NB4 (cell line): ENCODE measurements around the gene EDDM3A.

ENCODE experiments used
- CTCF ChIP-seq: IDR thresholded peaks from one replicate; pipeline ENCODE4 v1.5.1; 2012; ENCODE audit warnings: low read depth, low read length
- MYC ChIP-seq: IDR thresholded peaks from 2 replicates; pipeline ENCODE4 v1.6.1; 2011; ENCODE audit warnings: low read depth, low read length
- POLR2A ChIP-seq: IDR thresholded peaks from 2 replicates; pipeline ENCODE4 v1.6.1; 2011; ENCODE audit warnings: mild to moderate bottlenecking; ENCODE audit not compliant: insufficient read length; ENCODE audit errors: extremely low read depth

GRCh38 chr14:20797164-20797563 is 51.5 kb downstream of the EDDM3A start:
- no peak for TF ChIP-seq POLR2A
- no peak for TF ChIP-seq CTCF
- no peak for TF ChIP-seq MYC
